ENCODE measurements around the gene SLC12A5.
"Not testable (repeated sequence)": the region's sequence is repeated elsewhere in the genome, so short reads cannot be mapped to it uniquely, and the experiment has no call there.

The SLC12A5 gene

DNA sequence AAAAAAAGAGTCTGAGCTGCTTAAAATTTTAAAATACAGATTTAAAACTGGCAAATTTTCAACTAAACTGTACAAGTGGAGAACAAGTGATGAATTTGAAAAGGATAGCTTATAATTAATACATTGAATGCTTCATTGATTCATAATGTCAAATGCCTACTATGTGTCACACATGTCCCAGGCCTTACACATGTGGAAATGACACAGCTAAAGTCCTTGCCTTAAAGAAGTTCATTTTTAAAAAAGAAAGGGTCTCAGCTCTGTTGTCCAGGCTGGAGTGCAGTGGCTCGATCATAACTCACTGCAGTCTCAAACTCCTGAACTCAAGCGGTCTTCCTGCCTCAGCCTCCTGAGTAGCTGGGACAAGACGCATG is 55.8 kb downstream of the SLC12A5 start:
- no peak for DNase-seq

DNA sequence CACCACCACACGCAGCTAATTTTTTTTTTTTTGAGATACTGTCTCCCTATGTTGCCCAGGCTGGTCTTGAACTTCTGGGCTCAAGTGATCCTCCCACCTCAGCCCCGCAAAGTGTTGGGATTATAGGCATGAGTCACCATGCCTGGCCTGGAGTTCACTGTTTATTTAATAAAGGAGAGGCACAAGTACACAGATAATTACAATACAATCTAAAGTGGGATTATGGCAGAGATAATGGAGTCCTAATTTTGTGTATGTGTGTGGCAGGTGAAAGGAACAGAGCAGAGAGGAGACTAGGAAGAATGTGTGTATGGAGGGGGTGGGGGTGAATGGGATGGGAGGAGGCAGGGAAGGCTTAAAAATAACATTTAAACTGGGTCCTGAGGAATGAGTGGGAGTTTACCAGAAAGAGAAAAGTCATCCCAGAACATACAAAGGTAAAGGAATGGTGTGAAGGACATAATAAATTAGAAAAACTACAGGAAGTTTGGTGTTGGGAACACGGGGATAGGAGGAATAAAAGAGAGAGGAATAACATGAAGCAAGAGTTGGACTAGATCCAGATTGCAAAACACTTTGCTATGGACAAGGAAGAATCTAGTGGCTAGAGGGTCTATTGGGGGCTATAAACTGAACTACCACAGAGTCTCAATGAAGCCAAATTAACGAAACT is 56.3 kb downstream of the SLC12A5 start:
- DNase-seq, result no peak

DNA sequence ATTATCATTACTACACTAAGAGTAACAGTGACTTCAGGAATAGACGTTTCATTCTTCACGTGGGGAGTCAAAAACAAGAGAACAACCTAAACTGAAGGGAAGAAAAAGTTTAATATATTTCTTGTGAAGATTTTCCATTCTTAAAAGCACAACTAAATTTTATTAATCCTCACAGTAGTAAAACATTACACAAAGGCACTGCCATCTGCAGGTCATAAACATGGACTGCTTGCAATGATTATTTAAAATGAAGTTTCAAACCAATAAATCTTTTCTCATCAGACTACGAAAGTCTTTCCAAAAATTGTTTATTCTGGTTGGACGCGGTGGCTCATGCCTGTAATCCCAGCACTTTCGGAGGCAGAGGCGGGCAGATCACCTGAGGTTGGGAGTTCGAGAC is 58.1 kb downstream of the SLC12A5 start:
- no peak for DNase-seq

DNA sequence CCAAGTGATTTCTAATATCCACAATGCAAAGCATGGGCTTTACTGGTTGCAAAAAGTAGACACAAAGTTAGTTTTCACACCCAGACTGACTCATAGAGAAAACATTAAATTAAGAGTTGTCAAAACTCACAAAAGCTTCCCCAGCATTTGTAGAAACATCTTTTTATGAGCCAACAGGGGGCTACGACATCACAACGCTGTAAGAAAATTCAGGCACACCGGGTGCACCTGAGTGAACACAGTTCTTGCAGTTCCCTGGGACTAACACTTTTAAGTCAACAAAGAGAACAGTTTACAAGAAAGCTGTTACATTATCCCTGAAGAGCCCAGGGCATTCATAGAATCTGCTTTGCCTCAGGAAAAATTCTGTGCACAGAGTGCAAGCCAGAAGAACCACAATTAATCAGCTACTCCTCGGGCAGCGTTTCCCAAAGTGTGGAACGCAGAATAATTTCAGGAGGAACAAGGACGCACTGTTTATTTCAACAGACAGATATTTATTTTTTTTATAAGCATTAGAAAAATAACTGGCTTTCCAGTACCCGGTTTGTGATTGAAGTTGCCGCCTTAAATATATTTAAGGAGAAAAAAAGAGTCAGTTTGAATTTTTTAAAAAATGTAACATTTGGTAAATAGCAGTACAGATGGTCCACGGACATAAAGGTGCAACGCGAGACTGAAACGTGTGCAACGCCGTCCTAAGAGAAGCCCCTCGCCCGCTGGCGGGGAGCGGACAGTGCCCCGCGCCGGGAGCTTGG is 59.6 kb downstream of the SLC12A5 start:
- no peak for DNase-seq

GRCh38 chr20:46089167-46089416 is 60.1 kb downstream of the SLC12A5 start:
- DNase-seq, result no peak

DNA sequence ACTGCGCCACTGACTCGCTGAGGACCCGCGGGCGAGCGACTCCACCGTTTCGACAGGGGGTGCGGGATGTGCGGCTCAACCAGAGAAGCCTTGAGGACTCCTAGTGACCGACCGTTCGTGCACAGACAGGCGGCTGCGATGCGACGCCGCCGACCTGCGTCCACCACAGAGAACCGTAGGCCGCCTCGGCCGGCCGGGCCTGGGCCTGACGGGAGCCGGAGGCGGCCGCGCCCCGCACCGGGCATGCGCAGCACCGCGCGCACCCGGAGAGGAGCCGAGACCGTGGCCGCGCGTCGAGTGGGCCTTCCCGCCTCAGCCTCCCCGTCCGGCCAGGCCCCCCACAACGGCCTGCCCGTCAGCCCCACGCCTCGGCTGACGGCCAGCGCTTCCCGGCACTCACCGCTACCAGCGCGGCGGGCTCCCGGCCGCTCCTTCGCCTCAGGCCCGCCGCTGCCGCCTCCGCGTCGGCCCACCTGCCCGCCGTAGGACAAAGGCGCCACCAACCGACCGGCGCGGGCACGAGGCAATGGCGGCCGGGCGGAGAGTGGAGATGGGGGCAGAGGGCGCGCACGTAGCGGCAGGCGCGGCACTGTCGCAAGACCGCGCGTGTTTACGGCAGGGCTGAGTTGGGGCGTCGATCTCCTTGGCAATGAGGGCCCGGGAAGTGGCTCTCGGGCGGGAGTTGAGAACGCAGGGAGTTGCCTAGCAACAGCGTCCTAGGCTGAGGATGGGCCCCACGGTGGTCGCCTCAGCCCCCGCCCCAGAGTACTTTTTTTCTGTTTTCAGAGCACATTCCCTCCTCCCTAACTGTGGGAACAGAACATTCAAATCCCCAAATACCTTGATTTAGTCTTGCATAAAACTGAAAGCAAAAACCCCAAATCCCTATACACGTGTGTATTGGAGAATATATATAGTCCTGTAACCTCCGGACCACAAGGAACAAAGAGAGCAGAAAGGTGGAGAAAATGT is 60.7 kb downstream of the SLC12A5 start, which contains the start of gene NCOA5:
Gene NCOA5 (minus strand): TSS at position 546 of the 972 bp plus-strand sequence. CDS start 10,538 bp downstream, outside the sequence.
- DNase-seq, result peak; percentile 93

- not testable (repeated sequence) for DNase-seq
Observed at GRCh38 chr20:46091622-46092535, 62.9 kb downstream of the SLC12A5 start.

- DNase-seq, result no peak
Observed at GRCh38 chr20:46093531-46093930, 64.5 kb downstream of the SLC12A5 start.

DNA sequence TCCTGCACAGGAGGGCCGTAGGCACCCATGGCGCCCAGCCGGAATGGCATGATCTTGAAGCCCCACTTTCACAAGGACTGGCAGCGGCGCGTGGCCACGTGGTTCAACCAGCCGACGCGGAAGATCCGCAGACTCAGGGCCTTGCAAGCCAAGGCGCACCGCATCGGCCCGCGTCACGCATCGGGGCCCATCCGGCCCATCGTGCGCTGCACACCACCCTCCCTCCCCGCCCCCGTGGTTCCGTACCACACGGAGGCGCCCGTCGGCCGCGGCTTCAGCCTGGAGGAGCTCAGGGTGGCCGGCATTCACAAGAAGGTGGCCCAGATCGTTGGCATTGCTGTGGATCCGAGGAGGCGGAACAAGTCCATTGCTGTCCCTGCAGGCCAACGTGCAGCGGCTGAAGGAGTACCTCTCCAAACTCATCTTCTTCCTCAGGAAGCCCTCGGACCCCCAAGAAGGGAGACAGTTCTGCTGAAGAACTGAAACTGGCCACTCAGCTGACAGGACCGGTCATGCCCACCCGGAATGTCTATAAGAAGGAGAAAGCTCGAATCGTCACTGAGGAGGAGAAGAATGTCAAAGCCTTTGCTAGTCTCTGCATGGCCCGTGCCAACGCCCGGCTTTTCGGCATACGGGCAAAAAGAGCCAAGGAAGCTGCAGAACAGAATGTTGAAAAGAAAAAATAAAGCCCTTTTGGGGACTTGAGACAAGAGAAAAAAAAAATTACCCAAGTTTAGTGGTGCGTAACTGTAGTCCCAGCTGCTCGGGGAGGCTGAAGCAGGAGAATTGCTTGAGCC is 70.7 kb downstream of the SLC12A5 start:
- no peak for DNase-seq

DNA sequence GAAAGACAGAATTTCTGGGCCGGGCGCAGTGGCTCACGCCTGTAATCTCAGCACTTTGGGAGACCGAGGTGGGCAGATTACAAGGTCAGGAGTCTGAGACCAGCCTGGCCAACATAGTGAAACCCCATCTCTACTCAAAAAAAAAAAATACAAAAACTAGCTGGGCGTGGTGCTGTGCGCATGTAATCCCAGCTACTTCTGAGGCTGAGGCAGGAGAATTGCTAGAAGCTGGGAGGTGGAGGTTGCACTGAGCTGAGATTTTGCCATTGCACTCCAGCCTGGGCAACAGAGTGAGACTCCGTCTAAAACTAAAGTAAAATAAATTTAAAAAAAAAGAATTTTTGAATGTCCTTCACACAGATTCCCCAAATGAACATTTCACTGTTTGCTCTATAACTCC is 71.4 kb downstream of the SLC12A5 start:
- DNase-seq, result not testable (repeated sequence)

DNA sequence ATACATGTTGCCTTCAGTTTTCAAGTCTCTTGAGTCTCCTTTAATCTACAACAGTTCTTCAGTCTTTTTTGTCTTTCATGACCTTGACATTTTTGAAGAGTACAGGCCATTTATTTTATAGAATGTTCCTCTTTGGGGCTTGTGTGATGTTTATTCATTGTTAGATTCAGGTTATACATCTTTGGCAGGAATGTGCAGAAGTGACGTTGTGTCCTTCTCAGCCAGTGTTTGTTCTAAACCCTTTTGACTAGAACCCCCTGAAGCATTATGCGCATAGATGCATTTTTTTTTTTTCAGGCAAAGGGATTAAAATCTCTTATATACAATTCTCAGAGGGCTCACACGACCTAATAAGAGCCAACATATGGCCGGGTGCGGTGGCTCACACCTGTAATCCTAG is 72.0 kb downstream of the SLC12A5 start:
- no peak for DNase-seq

GRCh38 chr20:46101957-46102356 is 72.9 kb downstream of the SLC12A5 start:
- no peak for DNase-seq

DNA sequence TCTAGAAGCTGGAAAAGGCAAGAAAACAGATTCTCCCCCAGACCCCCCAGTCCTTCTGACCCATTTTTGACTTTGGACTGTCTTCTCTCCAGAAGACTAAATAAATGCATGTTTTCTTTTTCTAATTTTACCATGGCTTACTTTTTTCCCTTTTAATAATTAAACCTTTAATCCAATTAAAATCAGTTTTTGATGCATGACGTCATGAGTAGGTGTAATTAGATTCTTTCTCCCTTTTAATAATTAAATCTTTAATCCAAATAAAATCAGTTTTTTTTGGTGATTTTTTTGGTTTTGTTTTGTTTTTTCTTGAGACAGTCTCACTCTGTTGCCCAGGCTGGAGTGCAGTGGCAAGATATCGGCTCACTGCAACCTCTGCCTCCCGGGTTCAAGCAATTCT is 73.9 kb downstream of the SLC12A5 start:
- DNase-seq, result no peak

DNA sequence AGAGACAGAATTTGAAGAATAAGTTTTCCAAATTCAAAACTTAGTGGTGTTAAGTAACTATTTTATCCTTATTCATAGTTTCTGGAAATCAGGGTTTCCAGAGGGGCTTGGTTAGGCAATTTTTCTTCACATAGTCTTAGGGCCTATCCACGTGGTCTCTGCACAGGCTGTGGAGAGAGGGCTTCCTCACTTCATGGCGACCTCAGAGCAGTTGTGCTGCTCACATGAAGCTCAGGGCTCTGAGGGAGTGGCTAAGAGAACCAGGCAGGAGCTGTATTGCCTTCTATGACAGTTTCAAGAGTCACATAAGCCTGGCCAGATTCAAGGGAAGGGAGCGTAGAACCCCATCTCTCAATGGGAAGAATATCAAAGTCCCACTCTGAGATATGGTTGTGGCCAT is 75.2 kb downstream of the SLC12A5 start:
- DNase-seq, result no peak

DNA sequence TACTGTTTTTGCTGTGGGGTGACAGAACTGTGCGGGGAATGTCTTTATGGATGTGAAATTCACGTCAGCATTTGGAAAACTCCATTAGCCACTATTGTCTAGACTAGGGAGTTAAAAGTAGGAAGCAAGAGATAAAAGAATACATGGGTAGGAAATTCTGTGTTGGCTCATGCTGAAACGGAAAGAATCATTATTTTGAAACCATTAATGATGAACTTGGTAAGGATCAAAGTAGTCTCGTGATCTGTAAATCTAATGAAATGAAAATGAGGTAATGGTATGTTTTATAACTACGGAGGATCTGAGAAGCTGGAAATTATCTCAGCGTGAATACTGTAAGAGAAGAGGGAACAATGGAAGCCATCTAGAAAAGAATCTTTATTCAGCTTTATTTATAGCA is 78.0 kb downstream of the SLC12A5 start:
- DNase-seq, result no peak

DNA sequence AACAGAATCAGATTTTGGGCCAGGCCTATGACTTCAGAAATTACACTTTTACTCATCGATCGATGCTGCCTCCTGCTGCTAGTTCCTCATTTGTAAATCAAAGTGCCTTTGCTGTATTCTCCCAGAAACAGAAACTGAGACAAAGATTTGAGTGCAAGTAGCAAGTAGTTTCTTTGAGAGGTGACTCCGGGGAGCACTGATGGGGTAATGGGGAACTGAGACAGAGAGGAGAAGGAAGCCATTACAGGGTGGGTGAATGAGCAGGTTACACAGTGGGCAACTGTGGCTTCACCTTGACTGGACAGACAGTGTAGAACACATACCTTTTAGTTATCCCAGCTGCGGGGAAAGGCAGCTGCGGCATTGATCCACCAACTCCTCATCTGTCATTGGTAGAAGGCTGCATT is 79.4 kb downstream of the SLC12A5 start:
- DNase-seq, result no peak

DNA sequence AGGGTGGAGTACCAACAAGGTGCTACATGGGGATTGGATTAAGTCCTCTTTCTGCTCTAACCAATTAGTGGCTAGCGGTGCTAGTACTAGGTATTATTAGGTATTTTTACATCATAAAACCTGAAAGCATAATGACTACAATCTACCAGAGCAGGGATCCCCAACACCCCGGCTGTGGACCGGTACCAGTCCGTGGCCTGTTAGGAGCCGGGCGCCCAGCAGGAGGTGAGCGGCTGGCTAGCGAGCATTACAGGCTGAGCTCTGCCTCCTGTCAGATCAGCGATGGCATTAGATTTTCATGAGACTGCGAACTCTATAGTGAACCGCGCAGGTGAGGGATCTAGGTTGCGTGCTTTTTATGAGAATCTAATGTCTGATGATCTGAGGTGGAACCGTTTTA is 80.0 kb downstream of the SLC12A5 start:
- DNase-seq, result no peak

All from activated T-cell treated with anti-CD3 and anti-CD28 coated beads, Interleukin-2, amount 50 U/mL, for 1 hour (primary cell).